SK-N-SH (cell line): ENCODE measurements around the gene PLET1. TPM values are rescaled to one million over a fixed set of nuclear protein-coding genes. Genes with fewer than 3 reads are reported as not detected.

ENCODE experiments used
- CTCF ChIA-PET: fragments of 300-600, 350-600 bp; formaldehyde crosslinking; extraction: SDS; loops from one replicate; lab custom pipeline; 2021; lab: Yijun Ruan, JAX
- POLR2A ChIA-PET: fragments of 350-600 bp; sonication (Branson Sonifier 250); formaldehyde crosslinking; extraction: SDS; loops from one replicate; lab custom pipeline; 2020; ENCODE audit warnings: antibody characterized with exemption, inconsistent platforms; lab: Yijun Ruan, JAX
- DNase-seq: peaks from one replicate; pipeline ENCODE4 v3.0.0; 2012
- H2AFZ ChIP-seq: fragments of 200-600 bp; sonication (generic); 2 replicates; pipeline ENCODE4 v1.8.1; 2016; ENCODE audit warnings: antibody characterized with exemption, mild to moderate bottlenecking, low read depth
- H3F3A ChIP-seq: fragments of 200-600 bp; sonication (generic); replicated peaks from 2 replicates; pipeline ENCODE3; 2016; ENCODE audit warnings: antibody characterized with exemption, mild to moderate bottlenecking; ENCODE audit not compliant: insufficient read depth
- H3K27ac ChIP-seq, 2 experiments: fragments of 200-500 bp in 1 of 2; fragments of 200-600 bp in 1 of 2; sonication (Bioruptor generic) in 1 of 2; sonication (generic), shearing (Covaris generic) in 1 of 2; 2 replicates each; pipeline versions ENCODE4 v1.5.1 to v1.6.1; 2014 to 2016; ENCODE audit warnings: low read depth in 2 of 2, inconsistent platforms in 1 of 2, low read length in 1 of 2, mild to moderate bottlenecking in 1 of 2, mixed read lengths in 1 of 2
- H3K27me3 ChIP-seq: fragments of 200-600 bp; sonication (generic), shearing (Covaris generic); 2 replicates; pipeline ENCODE4 v1.6.1; 2016; ENCODE audit warnings: mixed run types; ENCODE audit not compliant: insufficient read depth
- H3K36me3 ChIP-seq, 2 experiments: fragments of 200-500 bp in 1 of 2; fragments of 200-600 bp in 1 of 2; sonication (Bioruptor generic) in 1 of 2; sonication (generic) in 1 of 2; replicated peaks in 1 of 2; 2 replicates each; pipeline versions ENCODE3 to v1.5.1; 2014 to 2016; ENCODE audit warnings: low read length in 1 of 2, mild to moderate bottlenecking in 1 of 2; ENCODE audit not compliant: insufficient read depth in 2 of 2, control insufficient read depth in 1 of 2
- H3K4me1 ChIP-seq, 2 experiments: fragments of 200-500 bp in 1 of 2; fragments of 200-600 bp in 1 of 2; sonication (Bioruptor generic) in 1 of 2; sonication (generic), shearing (Covaris generic) in 1 of 2; 2 replicates each; pipeline versions ENCODE4 v1.5.1 to v1.6.1; 2014 to 2016; ENCODE audit warnings: low read depth in 1 of 2, low read length in 1 of 2, mixed run types in 1 of 2; ENCODE audit not compliant: insufficient read depth in 2 of 2, control insufficient read depth in 1 of 2
- H3K4me2 ChIP-seq: fragments of 200-600 bp; sonication (generic), shearing (Covaris generic); 2 replicates; pipeline ENCODE4 v1.6.1; 2017; ENCODE audit warnings: mixed run types
- H3K4me3 ChIP-seq, 2 experiments: fragments of 200-500 bp in 1 of 2; fragments of 200-600 bp in 1 of 2; sonication (Bioruptor generic) in 1 of 2; sonication (generic), shearing (Covaris generic) in 1 of 2; 2 replicates each; pipeline versions ENCODE4 v1.5.1 to v1.8.1; 2014 to 2016; ENCODE audit warnings: low read depth in 2 of 2, inconsistent platforms in 1 of 2, low read length in 1 of 2, mild to moderate bottlenecking in 1 of 2, mixed read lengths in 1 of 2, moderate library complexity in 1 of 2
- H3K79me2 ChIP-seq: fragments of 200-600 bp; sonication (generic); 2 replicates; pipeline ENCODE4 v1.8.1; 2017; ENCODE audit warnings: mild to moderate bottlenecking; ENCODE audit not compliant: insufficient read depth
- H3K9ac ChIP-seq: fragments of 200-600 bp; sonication (generic); 2 replicates; pipeline ENCODE4 v1.6.1; 2017; ENCODE audit warnings: mixed run types
- H3K9me2 ChIP-seq: fragments of 200-600 bp; sonication (generic); 2 replicates; pipeline ENCODE4 v1.6.1; 2017; ENCODE audit warnings: mixed run types
- H3K9me3 ChIP-seq: fragments of 200-600 bp; sonication (generic); 2 replicates; pipeline ENCODE4 v1.6.1; 2017; ENCODE audit warnings: mixed run types, mild to moderate bottlenecking, moderate library complexity
- H4K20me1 ChIP-seq: fragments of 200-600 bp; sonication (generic); 2 replicates; pipeline ENCODE4 v1.6.1; 2017; ENCODE audit warnings: mild to moderate bottlenecking, mixed run types; ENCODE audit not compliant: insufficient read depth
- ELF1 ChIP-seq: IDR thresholded peaks from 2 replicates; pipeline ENCODE4 v1.4.0; 2012
- EZH2phosphoT487 ChIP-seq: fragments of 200-600 bp; sonication (generic); IDR thresholded peaks from 2 replicates; pipeline ENCODE4 v1.6.1; 2017; ENCODE audit warnings: low read depth, mixed run types, mild to moderate bottlenecking, antibody characterized with exemption, moderate library complexity, borderline replicate concordance
- FOXJ3 ChIP-seq: sonication (generic); formaldehyde crosslinking; IDR thresholded peaks from 2 replicates; pipeline ENCODE4 v1.5.1; 2020; ENCODE audit warnings: mild to moderate bottlenecking, missing genetic modification reagents
- FOXM1 ChIP-seq: IDR thresholded peaks from 2 replicates; pipeline ENCODE4 v1.4.0; 2012; ENCODE audit warnings: low read depth, mild to moderate bottlenecking
- GATA2 ChIP-seq: sonication (generic); formaldehyde crosslinking; IDR thresholded peaks from 2 replicates; pipeline ENCODE4 v1.5.0; 2020; ENCODE audit warnings: mild to moderate bottlenecking, missing genetic modification reagents
- JUND ChIP-seq: IDR thresholded peaks from 2 replicates; pipeline ENCODE4 v1.4.0; 2012
- MXI1 ChIP-seq: IDR thresholded peaks from 2 replicates; pipeline ENCODE4 v1.6.1; 2012; ENCODE audit warnings: mild to moderate bottlenecking, low read depth, low read length, improper control_type of control experiment
- NFIC ChIP-seq: IDR thresholded peaks from 2 replicates; pipeline ENCODE4 v1.4.0; 2012; ENCODE audit warnings: borderline replicate concordance
- NRF1 ChIP-seq: IDR thresholded peaks from 2 replicates; pipeline ENCODE4 v1.6.1; 2012; ENCODE audit warnings: low read depth, mild to moderate bottlenecking, low read length
- POLR2AphosphoS5 ChIP-seq: IDR thresholded peaks from 2 replicates; pipeline ENCODE4 v1.6.1; 2012; ENCODE audit warnings: low read depth, low read length
- RXRA ChIP-seq: IDR thresholded peaks from 2 replicates; pipeline ENCODE4 v1.4.0; 2012; ENCODE audit warnings: low read depth, mild to moderate bottlenecking, borderline replicate concordance
- SMC3 ChIP-seq: IDR thresholded peaks from 2 replicates; pipeline ENCODE4 v1.6.1; 2012; ENCODE audit warnings: low read depth, low read length, improper control_type of control experiment
- TAF1 ChIP-seq: IDR thresholded peaks from 2 replicates; pipeline ENCODE4 v1.6.1; 2012; ENCODE audit warnings: low read depth, mild to moderate bottlenecking, low read length, moderate library complexity, borderline replicate concordance
- TEAD4 ChIP-seq: IDR thresholded peaks from 2 replicates; pipeline ENCODE4 v1.4.0; 2012; ENCODE audit warnings: mild to moderate bottlenecking, borderline replicate concordance; ENCODE audit not compliant: insufficient read depth
- YY1 ChIP-seq: IDR thresholded peaks from 2 replicates; pipeline ENCODE4 v1.4.0; 2012; ENCODE audit warnings: low read depth, mild to moderate bottlenecking
- WGBS: methylation state at CpG from one replicate; pipeline ENCODE4 v1.1.6; 2017; ENCODE audit warnings: low lambda C conversion rate; 5-methylcytosine and 5-hydroxymethylcytosine counted together
- polyA plus RNA-seq, 3 experiments: library from polyadenylated mRNA; depleted of rRNA; stranded (reverse); fragments of >200 nt; gene quantifications; 2 replicates each; pipeline ENCODE4 v1.2.3, GENCODE V29; 2012
- TF ChIP-seq, protein P1 (sequence below): fragments of 150-350 bp; IDR thresholded peaks from 2 replicates; pipeline ENCODE4 v1.6.1; 2017; ENCODE audit warnings: antibody characterized with exemption, low read length, low read depth, borderline replicate concordance
- TF ChIP-seq, protein P2 (sequence below): IDR thresholded peaks from 2 replicates; pipeline ENCODE4; 2012
- TF ChIP-seq, protein P3 (sequence below): IDR thresholded peaks from 2 replicates; pipeline ENCODE4 v1.6.1; 2012; ENCODE audit warnings: mild to moderate bottlenecking, low read depth, low read length, moderate library complexity
- TF ChIP-seq, protein P4 (sequence below): IDR thresholded peaks from 2 replicates; pipeline ENCODE4 v1.4.0; 2012; ENCODE audit warnings: low read depth
- TF ChIP-seq, protein P5 (sequence below): IDR thresholded peaks from 2 replicates; pipeline ENCODE4 v1.4.0; 2012; ENCODE audit warnings: low read depth, borderline replicate concordance

The PLET1 gene
- polyA plus RNA-seq, 1 of the 3 experiments (the other 2 are of a cell fraction), result not detected

DNA sequence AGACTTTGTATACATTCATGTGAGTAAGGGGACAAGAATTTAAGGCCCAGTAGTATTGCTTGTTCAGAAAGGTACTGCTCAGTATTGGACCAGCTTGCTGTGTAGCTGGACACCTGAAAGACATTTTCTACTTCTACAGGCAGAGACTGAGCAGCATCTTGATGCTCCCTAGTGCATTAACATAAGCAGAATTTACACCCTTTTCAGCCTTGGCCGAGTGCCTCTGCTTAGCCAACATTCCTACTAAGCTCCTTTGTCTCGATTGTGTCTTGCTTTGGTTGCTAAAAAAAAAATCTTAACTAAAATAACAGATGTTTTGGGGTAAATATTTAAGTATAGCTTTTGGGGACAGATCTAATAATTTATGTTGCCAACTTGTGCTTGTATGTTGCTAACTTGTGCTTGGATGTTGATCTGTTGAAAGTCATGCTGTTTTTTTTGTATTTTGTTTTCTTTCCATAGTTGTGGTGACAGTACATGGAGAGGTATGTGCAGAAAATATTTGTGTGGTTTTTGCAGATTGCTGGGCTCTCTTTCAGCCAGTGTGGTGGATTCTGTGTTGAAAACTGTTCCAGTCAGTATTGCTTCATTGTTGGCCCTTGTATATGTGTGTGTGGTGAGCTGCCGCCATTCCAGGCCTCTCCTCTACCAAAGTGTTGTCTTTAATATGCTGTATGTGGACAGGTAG lies 30.8 kb downstream of the PLET1 start:
- ChIA-PET CTCF (interaction anchor here (17.1 kb wide), 1 partner anchor 45 kb away, joined by 620 read pairs; the partner anchor contains the start of gene PLET1), POLR2A (no interaction called here)
- Histone ChIP-seq H3K4me1 (peaks cover 13 to 14% of the 10 kb centered on the region in 2 experiments; a peak in 3 of 4 replicates), H3K4me3 (no peak overlapping the region), H3F3A (no peaks in the 10 kb centered on the region), H4K20me1 (no peaks in the 10 kb centered on the region), H3K27me3 (no peaks in the 10 kb centered on the region), H3K27ac (0 out of 4 replicates have a peak overlapping the region, but pooled peaks of 1 of the 2 experiments have one; percentile 7), H3K36me3 (peaks cover 42 to 56% of the 10 kb centered on the region in 2 experiments), H3K9ac (no peak overlapping the region), H3K4me2 (no peak overlapping the region), H3K79me2 (peaks cover 51% of the 10 kb centered on the region), H2AFZ (no peak overlapping the region), H3K9me3 (no peaks in the 10 kb centered on the region), H3K9me2 (no peaks in the 10 kb centered on the region)
- WGBS, result 92% methylated on average over 3 of the region's 3 CpGs
- TF ChIP-seq EZH2phosphoT487, result no peak
- TF ChIP-seq, protein P1, sequence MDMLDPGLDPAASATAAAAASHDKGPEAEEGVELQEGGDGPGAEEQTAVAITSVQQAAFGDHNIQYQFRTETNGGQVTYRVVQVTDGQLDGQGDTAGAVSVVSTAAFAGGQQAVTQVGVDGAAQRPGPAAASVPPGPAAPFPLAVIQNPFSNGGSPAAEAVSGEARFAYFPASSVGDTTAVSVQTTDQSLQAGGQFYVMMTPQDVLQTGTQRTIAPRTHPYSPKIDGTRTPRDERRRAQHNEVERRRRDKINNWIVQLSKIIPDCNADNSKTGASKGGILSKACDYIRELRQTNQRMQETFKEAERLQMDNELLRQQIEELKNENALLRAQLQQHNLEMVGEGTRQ, result no peak
- TF ChIP-seq FOXM1, result no peak
- TF ChIP-seq POLR2AphosphoS5, result no peak
- TF ChIP-seq SMC3, result no peak
- no peak for TF ChIP-seq TEAD4
- TF ChIP-seq, protein P2, sequence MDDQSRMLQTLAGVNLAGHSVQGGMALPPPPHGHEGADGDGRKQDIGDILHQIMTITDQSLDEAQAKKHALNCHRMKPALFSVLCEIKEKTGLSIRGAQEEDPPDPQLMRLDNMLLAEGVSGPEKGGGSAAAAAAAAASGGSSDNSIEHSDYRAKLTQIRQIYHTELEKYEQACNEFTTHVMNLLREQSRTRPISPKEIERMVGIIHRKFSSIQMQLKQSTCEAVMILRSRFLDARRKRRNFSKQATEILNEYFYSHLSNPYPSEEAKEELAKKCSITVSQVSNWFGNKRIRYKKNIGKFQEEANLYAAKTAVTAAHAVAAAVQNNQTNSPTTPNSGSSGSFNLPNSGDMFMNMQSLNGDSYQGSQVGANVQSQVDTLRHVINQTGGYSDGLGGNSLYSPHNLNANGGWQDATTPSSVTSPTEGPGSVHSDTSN, result no peak
- TF ChIP-seq GATA2 (CRISPR knock-in tag), result no peak
- TF ChIP-seq FOXJ3 (CRISPR knock-in tag), result no peak
- DNase-seq, result no peak

DNA sequence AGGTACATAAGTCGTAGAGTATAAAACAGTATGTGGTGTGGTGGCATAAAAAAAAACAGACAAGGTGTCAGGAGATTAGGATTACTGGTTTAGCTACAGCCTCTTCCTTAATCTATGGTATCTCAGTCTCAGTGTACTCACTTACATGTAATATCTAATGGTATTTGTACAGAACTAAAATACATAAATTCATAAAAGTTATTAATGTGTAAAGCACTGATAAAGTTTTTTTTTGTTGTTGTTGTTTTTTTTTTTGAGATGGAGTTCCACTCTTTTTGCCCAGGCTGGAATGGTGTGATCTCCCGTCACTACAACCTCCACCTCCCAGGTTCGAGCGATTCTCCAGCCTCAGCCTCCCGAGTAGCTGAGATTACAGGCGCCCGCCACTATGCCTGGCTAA lies 31.5 kb downstream of the PLET1 start:
- POLR2A ChIA-PET, result no interaction called here
- WGBS, result 98% methylated on average over 7 of the region's 7 CpGs

More for the DNA sequence above, 31.5 kb downstream of the PLET1 start:
- no peak overlapping the region for H2AFZ ChIP-seq
- H3K9me3 ChIP-seq, result no peaks in the 10 kb centered on the region
- H3K36me3 ChIP-seq, result peaks cover 42 to 50% of the 10 kb centered on the region in 2 experiments
- no peaks in the 10 kb centered on the region for H3K27me3 ChIP-seq
- no peak overlapping the region for H3K9ac ChIP-seq
- TF ChIP-seq, protein P3, sequence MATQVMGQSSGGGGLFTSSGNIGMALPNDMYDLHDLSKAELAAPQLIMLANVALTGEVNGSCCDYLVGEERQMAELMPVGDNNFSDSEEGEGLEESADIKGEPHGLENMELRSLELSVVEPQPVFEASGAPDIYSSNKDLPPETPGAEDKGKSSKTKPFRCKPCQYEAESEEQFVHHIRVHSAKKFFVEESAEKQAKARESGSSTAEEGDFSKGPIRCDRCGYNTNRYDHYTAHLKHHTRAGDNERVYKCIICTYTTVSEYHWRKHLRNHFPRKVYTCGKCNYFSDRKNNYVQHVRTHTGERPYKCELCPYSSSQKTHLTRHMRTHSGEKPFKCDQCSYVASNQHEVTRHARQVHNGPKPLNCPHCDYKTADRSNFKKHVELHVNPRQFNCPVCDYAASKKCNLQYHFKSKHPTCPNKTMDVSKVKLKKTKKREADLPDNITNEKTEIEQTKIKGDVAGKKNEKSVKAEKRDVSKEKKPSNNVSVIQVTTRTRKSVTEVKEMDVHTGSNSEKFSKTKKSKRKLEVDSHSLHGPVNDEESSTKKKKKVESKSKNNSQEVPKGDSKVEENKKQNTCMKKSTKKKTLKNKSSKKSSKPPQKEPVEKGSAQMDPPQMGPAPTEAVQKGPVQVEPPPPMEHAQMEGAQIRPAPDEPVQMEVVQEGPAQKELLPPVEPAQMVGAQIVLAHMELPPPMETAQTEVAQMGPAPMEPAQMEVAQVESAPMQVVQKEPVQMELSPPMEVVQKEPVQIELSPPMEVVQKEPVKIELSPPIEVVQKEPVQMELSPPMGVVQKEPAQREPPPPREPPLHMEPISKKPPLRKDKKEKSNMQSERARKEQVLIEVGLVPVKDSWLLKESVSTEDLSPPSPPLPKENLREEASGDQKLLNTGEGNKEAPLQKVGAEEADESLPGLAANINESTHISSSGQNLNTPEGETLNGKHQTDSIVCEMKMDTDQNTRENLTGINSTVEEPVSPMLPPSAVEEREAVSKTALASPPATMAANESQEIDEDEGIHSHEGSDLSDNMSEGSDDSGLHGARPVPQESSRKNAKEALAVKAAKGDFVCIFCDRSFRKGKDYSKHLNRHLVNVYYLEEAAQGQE, result no peak
- no peak for TF ChIP-seq ELF1
- TF ChIP-seq RXRA, result no peak
- no peak for TF ChIP-seq TEAD4
- TF ChIP-seq MXI1, result no peak
- no peak for TF ChIP-seq YY1
- TF ChIP-seq, protein P4, sequence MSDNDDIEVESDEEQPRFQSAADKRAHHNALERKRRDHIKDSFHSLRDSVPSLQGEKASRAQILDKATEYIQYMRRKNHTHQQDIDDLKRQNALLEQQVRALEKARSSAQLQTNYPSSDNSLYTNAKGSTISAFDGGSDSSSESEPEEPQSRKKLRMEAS, result no peak
- TF ChIP-seq, protein P5, sequence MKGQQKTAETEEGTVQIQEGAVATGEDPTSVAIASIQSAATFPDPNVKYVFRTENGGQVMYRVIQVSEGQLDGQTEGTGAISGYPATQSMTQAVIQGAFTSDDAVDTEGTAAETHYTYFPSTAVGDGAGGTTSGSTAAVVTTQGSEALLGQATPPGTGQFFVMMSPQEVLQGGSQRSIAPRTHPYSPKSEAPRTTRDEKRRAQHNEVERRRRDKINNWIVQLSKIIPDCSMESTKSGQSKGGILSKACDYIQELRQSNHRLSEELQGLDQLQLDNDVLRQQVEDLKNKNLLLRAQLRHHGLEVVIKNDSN, result no peak
- TF ChIP-seq FOXJ3 (CRISPR knock-in tag), result no peak
- no peak for TF ChIP-seq TAF1
- TF ChIP-seq GATA2 (CRISPR knock-in tag), result no peak
- no peak for TF ChIP-seq NRF1
- TF ChIP-seq JUND, result no peak
- TF ChIP-seq NFIC, result no peak
- CTCF ChIA-PET, result interaction anchor here (17.1 kb wide), 1 partner anchor 46 kb away, joined by 620 read pairs; the partner anchor contains the start of gene PLET1
- H3K27ac ChIP-seq, result no peak overlapping the region
- peaks cover 51% of the 10 kb centered on the region for H3K79me2 ChIP-seq
- no peaks in the 10 kb centered on the region for H3F3A ChIP-seq
- no peak overlapping the region for H3K4me3 ChIP-seq
- no peaks in the 10 kb centered on the region for H3K9me2 ChIP-seq
- DNase-seq, result no peak
- H3K4me1 ChIP-seq, result peaks cover 13 to 14% of the 10 kb centered on the region in 2 experiments; a peak in 3 of 4 replicates
- H3K4me2 ChIP-seq, result no peak overlapping the region
- no peaks in the 10 kb centered on the region for H4K20me1 ChIP-seq
